ENCODE measurements around the gene SPINK1.
"Not testable (repeated sequence)": the region's sequence is repeated elsewhere in the genome, so short reads cannot be mapped to it uniquely, and the experiment has no call there.

SPINK1 gene

DNA sequence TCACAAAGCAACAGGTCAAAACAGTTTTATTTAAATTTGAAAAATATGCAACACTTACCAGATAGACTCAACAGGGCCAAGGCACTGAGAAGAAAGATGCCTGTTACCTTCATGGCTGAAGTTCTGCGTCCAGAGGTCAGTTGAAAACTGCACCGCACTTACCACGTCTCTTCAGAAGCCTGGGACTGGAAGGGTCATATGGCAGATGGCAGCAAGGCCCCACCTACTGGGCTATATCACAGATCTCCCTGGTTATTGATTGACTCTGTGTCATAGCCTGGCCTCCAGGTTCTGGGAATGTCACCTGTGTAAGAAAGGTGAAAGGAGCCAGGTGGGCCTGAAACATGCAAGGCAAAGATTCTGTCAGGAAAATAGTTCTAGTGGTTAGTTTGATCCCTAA lies at the start of gene SPINK1:
TSS of gene SPINK1 (minus strand) at position 207 of the 400 bp plus-strand sequence. CDS start at position 113, 94 bp downstream.
- no peak for DNase-seq

- DNase-seq = no peak
These were observed 49.0 kb upstream of the SPINK1 start for GRCh38 chr5:147880487-147880886.

DNA sequence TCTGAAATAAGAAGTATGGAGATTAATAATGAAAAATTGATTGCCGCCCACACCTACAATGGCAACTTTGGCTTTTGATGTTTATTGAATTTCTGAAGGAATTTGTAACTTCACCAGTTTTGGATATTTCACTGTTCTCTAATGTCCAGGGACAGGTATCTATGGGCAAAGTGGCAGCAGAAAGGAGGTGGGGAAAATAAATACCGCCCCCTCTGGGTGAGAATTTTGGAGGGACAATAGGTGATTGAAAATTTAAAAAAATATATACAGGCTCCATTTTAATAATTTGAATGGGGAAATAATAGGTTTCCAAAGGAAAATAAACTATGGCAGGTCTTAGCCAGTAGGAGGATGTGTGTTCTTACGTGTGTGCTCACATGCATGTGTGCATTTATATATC lies 48.3 kb upstream of the SPINK1 start:
- DNase-seq = no peak

DNA sequence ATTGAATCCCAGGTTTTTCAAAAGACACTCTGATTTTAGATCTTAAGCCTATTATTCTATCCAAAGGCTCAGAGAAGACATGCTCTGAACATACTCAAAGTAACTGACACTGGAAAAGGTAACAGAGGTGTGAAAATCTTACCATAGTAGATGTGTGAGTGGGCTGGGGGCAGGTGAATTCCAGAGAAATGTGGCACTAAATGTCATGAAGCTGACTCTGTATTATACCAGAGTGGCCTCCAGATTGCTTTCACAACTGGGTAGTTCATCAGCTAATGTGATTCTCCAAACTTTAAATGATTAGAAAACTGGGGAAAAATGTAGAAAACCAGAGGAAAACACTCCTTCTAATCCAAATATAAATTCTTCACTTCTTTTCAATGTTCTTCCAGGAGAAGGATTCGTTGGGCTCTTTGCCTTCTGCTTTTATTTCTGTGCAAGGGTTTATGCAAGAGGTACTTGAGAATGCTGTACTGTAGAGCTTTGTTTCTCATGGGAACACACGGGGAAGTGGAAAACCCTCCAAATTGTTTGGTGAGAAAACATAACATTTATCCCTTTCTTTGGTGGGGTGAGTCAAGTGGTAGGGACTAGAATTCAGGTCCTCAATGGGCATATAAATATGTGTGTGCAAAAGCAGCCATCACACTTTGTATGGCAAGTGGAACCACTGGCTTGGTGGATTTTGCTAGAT lies 46.7 kb upstream of the SPINK1 start, which contains the start of gene SCGB3A2:
TSS of gene SCGB3A2 (plus strand) at position 646 of the 694 bp plus-strand sequence. CDS start 93 bp downstream, outside the sequence.
- DNase-seq = no peak

- no peak for DNase-seq
These were observed 45.2 kb upstream of the SPINK1 start for GRCh38 chr5:147876626-147877025.

DNA sequence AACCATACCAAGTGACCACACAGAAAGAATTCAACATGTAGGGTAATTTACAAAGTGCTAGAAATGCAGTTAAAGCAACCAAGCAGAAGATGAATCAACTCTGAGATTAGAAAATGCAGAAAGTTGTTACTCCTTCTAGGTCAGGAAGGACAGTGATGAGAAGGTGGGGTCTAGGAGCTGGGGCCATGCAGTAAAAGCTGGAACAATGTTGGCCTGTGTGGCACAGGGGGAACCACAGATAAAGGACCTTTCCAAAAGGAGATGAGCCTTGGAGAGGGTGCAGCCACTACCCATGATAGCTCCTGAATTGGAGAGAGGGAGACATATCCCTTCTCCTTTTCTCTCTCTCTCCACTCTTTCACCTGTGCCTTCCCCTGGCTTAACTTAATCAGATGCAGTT lies 44.7 kb upstream of the SPINK1 start:
- no peak for DNase-seq

DNA sequence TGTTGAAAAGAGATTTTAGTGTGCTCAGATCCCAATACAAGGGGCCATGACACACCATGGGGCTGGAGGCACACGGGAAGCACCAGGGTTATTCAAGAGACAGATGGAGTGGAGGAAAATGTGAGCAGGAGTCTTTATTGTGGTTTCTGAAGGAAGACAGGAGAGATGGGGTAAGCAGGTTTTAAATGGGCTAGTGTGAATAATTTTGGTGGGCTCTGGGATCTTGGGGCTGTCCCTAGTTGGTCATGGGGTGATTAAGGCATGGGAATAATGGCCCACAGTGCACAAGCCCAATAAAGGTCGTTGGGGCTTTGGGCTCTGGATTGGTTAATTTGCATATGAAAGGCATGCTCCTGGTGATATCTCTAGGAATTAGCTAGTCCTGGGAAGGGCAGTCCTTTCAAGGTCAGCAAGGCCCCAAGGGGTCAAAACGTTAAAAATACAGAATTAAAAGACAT lies 43.5 kb upstream of the SPINK1 start:
- no peak for DNase-seq

- not testable (repeated sequence) for DNase-seq
These were observed 42.8 kb upstream of the SPINK1 start for GRCh38 chr5:147874118-147874875.

DNA sequence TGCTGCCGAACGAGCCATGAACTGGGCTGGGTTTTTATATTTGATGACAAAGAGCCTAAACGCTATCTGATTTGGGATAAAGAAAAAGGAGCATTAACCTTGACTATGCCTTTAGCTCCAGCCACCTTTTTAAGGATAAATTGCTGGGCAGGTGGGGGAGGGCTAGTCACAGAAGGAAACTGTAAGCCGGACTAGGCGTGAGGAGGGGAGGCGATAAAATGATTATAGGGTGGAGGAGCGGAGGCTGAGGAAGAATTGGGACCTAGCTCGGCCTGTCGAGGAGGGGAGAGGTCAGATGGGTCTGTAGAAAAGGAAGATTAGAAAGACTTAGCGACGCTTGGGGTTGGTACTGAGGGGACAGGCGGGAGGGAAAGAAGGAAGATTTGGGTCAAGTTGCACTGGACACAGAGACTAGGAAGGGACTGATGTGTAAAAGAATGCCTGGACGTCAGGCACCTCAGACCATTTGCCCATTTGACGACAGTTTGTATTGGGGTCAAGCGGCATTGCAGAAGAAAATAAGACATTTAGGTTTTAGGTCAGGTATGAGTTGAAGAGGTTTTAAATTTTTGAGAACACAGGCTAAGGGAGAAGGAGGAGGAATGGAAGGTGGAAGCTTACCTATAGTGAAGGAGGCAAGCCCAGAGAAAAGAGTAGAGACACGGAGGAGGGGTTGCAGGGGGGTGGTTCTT lies 41.4 kb upstream of the SPINK1 start:
- not testable (repeated sequence) for DNase-seq

- DNase-seq = not testable (repeated sequence)
These were observed 40.6 kb upstream of the SPINK1 start for GRCh38 chr5:147871980-147872549.

GRCh38 chr5:147869892-147870291 lies 38.4 kb upstream of the SPINK1 start:
- not testable (repeated sequence) for DNase-seq

DNA sequence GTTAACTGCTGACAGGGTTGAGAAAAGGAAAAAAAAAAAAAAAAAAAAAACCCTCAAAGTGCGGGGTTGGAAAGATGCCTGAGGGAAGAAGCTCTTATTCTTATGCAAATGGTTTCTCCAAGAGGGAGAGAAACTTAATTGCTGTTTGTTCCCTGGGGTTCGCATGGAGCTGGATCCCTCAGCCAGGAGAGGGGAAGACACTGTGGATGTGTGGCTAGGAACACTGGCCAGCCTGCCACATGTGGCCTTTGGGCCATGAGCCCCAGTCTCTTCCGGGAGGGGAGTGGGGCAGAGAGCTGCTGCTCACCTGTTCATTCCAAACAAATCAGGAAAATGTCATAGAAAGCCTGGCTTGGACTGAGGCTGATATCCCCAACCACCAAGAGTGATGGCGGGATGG lies 37.6 kb upstream of the SPINK1 start:
- DNase-seq = no peak

- no peak for DNase-seq
These were observed 32.1 kb upstream of the SPINK1 start for GRCh38 chr5:147863454-147864158.

DNA sequence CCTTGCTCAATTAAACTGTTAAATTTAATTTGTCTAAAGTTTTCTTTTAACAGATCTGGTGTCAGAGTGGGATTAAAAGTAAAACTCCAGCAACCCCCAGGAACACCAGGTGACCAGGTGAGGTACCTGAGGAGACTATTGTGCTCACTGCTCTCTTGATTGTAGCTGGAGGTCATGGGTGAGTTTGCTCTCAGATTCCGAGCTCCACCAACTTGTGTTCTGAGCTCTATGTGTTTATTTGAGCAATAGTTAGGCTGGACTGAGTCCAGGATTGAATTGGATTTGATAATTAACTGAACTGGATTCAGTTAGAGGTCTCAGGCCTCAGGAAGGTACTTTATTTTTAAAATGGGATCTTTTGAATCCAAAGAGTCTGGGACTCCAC lies 29.2 kb upstream of the SPINK1 start:
- no peak for DNase-seq

DNA sequence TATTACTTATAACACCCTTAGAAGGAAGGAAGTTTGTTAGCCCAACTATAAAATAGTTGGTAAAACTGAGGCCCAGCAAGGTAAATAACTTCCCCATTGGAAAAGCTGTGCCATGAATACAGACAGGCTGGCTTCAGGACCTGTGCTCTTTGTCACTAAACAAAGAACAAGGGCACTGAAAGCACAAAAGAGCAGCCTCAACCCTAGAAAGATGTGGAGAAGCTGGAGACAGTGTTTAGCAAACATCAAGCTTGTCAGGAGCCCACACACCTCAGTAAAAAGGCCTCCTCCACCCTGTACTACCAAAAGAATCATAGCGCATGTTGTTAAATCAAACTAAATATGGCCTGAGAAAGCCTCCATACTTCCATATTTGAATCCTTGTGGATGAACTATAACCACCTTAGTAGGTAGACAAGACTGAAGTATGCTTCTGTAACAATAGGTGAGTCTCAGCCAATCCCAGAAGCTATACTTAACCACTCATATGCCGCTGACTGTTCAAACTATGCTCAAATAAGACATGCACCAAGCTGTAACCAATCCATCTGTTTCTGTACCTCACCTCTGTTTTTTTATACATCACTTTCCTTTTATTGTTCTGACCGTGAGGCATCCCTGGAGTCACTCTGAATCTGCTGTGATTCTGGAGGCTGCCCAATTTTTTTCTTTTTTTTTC lies 28.6 kb upstream of the SPINK1 start:
- no peak for DNase-seq

GRCh38 chr5:147858565-147858964 lies 27.1 kb upstream of the SPINK1 start:
- DNase-seq = no peak

DNA sequence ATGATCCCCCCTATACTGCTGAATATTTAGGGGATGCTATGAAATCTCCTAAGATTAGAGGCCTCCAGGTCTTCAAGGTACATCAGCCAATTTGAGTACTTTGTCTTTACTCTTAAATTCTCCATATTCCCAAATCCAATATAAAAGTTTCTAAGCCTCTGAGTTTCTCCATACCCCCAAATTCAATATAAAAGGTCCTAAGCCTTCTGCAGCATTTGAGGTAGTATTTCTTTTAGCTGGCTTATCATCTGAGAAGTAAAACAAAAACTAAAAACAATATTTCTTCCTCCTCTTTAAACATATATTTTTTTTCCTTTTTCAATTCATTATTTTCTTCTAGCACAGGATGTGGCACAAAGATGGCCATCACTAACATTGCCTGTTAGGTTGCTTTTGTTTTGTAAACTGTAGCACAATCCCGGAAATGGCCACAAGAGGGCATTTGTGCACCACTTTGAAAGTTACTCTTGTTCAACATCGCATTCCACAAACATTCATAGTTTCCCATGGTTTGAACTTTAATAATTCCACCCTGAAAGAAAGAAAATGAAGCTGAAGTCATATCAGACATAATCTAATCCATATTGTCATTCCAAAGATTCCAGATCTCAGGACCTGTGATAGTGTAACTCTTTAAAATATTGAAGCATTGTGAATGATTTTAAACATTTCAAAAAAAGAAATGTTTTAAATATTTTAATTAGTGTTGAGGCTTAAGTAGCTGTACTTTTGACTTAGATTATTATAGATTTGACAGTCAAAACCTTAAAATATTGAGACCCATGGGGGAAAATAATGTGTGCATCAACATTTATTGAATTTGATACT lies 26.0 kb upstream of the SPINK1 start:
- peak; percentile 73 for DNase-seq

DNA sequence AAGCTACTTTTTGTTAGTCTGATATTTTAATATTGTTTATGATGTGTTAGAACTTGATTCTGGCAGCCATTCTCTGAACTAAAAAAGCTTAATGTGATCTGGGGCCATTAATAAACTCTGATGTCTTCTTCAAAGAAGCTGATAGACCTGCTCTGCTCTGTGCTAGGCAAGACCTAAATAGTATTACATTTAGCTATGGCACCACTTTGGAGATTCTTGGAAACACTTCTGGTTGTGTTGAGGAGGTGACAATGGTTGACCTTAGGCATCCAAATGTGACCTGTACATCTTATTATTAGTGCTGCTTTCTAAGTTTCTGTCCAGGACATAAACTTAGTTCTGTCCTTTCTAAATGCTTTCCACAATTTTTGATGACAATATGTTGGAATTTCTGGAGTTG lies 25.3 kb upstream of the SPINK1 start:
- no peak for DNase-seq

- no peak for DNase-seq
These were observed 24.3 kb upstream of the SPINK1 start for GRCh38 chr5:147855774-147856069.

DNA sequence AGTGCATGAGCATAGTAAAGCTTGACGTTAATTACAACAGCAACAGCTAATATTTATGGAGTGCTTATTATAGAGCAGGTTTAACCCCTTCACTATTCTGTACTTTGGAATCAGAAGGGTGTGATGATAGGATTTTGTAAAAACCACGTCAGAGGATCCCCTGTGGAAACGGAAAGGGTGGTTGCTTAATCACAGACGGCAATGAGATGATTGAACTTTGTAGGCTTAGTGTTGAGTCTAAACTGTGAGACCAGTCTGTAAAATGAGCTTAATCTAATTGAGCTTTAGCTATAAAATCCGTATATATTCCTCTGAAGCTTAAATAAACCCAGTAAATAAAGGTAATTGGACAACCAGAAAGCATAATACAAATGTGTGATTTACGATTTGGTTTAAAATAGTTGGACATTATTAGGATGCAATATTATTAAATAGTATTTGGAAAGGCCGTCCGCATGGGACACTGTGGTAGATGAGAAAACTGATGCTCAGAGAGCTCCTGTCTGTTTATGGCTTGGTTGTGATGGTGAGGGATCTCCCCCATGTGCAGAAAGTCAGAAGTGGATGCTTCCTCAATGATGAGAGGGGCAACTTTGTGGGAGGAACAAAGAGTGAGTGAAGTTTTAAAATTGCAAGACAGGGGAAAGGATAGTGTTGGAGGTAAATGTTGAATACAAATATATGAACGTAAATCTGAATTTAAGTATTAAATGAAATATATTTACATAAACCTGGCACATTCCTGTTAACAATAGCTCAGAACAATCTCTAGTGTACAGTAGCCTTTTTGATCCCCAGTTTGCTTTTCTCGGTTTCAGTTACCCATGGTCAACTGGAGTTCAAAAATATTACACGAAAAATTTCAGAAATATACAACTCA lies 23.7 kb upstream of the SPINK1 start:
- no peak for DNase-seq

Data from midbrain (tissue), 1 donor.